ENCODE data around the gene EGFLAM.

Gene EGFLAM

GRCh38 chr5:38344891-38345290, 86.5 kb downstream of the EGFLAM start:
- no peak for DNase-seq (ENCODE audit: low spot score)
- Histone ChIP-seq H2AK5ac (ENCODE audit: low read depth, low read length) (no peak overlapping the region), H3K79me1 (ENCODE audit: low read depth, low read length) (no peaks in the 10 kb centered on the region), H3K4me2 (ENCODE audit: insufficient read depth, low read length, poor library complexity, severe bottlenecking) (no peak overlapping the region), H3K9ac (ENCODE audit: low read depth, low read length, poor library complexity) (no peak overlapping the region), H3K14ac (ENCODE audit: low read length) (no peak overlapping the region), H4K8ac (ENCODE audit: low read depth, low read length) (no peak overlapping the region), H3K27ac (replicated peaks; ENCODE audit: low read length) (no peak overlapping the region), H2AFZ (ENCODE audit: low read length) (no peak overlapping the region), H3K4me1 (ENCODE audit: control insufficient read depth in 2 of 2, insufficient read depth in 1 of 2, low read depth in 1 of 2, low read length in 2 of 2) (no peaks in the 10 kb centered on the region), H3K18ac (ENCODE audit: low read length) (no peak overlapping the region), H2BK12ac (ENCODE audit: low read length) (no peak overlapping the region), H2BK120ac (ENCODE audit: low read depth, low read length) (no peak overlapping the region), H3K4ac (ENCODE audit: low read length) (no peak overlapping the region), H2BK15ac (ENCODE audit: low read length) (no peak overlapping the region), H3K36me3 (replicated peaks in 1 of 2; ENCODE audit: control insufficient read depth in 2 of 2, insufficient read depth in 2 of 2, low read length in 2 of 2) (no peaks in the 10 kb centered on the region), H4K91ac (ENCODE audit: low read depth, low read length, poor library complexity) (no peak overlapping the region), H3K23ac (ENCODE audit: low read depth, low read length, poor library complexity) (no peak overlapping the region), H3K9me3 (replicated peaks in 1 of 2; ENCODE audit: control insufficient read depth in 2 of 2, insufficient read depth in 1 of 2, low read depth in 1 of 2, low read length in 2 of 2) (no peaks in the 10 kb centered on the region), H3K27me3 (ENCODE audit: control insufficient read depth in 3 of 3, insufficient read depth in 3 of 3, low read depth in 1 of 3, low read length in 3 of 3) (no peaks in the 10 kb centered on the region), H2BK5ac (ENCODE audit: low read length) (no peak overlapping the region), H3K4me3 (ENCODE audit: low read length in 2 of 2) (no peak overlapping the region)
- WGBS, 2 donors (ENCODE audit: extremely low coverage in 2 of 2, insufficient read length in 2 of 2, insufficient replicate concordance in 1 of 2): no CpG with 5 or more reads among the region's 4 CpGs

GRCh38 chr5:38346593-38346992, 88.2 kb downstream of the EGFLAM start:
- no peaks in the 10 kb centered on the region for H3K36me3 ChIP-seq (replicated peaks in 1 of 2; ENCODE audit: control insufficient read depth in 2 of 2, insufficient read depth in 2 of 2, low read length in 2 of 2)
- no peak overlapping the region for H4K8ac ChIP-seq (ENCODE audit: low read depth, low read length)
- no peak overlapping the region for H3K9ac ChIP-seq (ENCODE audit: low read depth, low read length, poor library complexity)
- no peak overlapping the region for H3K27ac ChIP-seq (replicated peaks; ENCODE audit: low read length)
- H2BK5ac ChIP-seq (ENCODE audit: low read length): no peak overlapping the region
- no peaks in the 10 kb centered on the region for H3K9me3 ChIP-seq (replicated peaks in 1 of 2; ENCODE audit: control insufficient read depth in 2 of 2, insufficient read depth in 1 of 2, low read depth in 1 of 2, low read length in 2 of 2)
- no peak overlapping the region for H4K91ac ChIP-seq (ENCODE audit: low read depth, low read length, poor library complexity)
- no peaks in the 10 kb centered on the region for H3K79me1 ChIP-seq (ENCODE audit: low read depth, low read length)
- H3K14ac ChIP-seq (ENCODE audit: low read length): no peak overlapping the region
- no peak overlapping the region for H2AK5ac ChIP-seq (ENCODE audit: low read depth, low read length)
- H3K18ac ChIP-seq (ENCODE audit: low read length): no peak overlapping the region
- no peak overlapping the region for H2BK15ac ChIP-seq (ENCODE audit: low read length)
- no CpG with 5 or more reads among the region's 2 CpGs for WGBS, 2 donors (ENCODE audit: extremely low coverage in 2 of 2, insufficient read length in 2 of 2, insufficient replicate concordance in 1 of 2)
- no peak overlapping the region for H2BK12ac ChIP-seq (ENCODE audit: low read length)
- no peaks in the 10 kb centered on the region for H3K27me3 ChIP-seq (ENCODE audit: control insufficient read depth in 3 of 3, insufficient read depth in 3 of 3, low read depth in 1 of 3, low read length in 3 of 3)
- no peaks in the 10 kb centered on the region for H3K4me1 ChIP-seq (ENCODE audit: control insufficient read depth in 2 of 2, insufficient read depth in 1 of 2, low read depth in 1 of 2, low read length in 2 of 2)
- H3K4me3 ChIP-seq (ENCODE audit: low read length in 2 of 2): no peak overlapping the region
- DNase-seq (ENCODE audit: low spot score): no peak
- no peak overlapping the region for H3K23ac ChIP-seq (ENCODE audit: low read depth, low read length, poor library complexity)
- no peak overlapping the region for H2BK120ac ChIP-seq (ENCODE audit: low read depth, low read length)
- H2AFZ ChIP-seq (ENCODE audit: low read length): no peak overlapping the region
- no peak overlapping the region for H3K4me2 ChIP-seq (ENCODE audit: insufficient read depth, low read length, poor library complexity, severe bottlenecking)
- no peak overlapping the region for H3K4ac ChIP-seq (ENCODE audit: low read length)

GRCh38 chr5:38347040-38347763, 88.8 kb downstream of the EGFLAM start:
- WGBS, 2 donors (ENCODE audit: extremely low coverage in 2 of 2, insufficient read length in 2 of 2, insufficient replicate concordance in 1 of 2): no CpG with 5 or more reads among the region's 6 CpGs

GRCh38 chr5:38347896-38348295, 89.5 kb downstream of the EGFLAM start:
- DNase-seq (ENCODE audit: low spot score): no peak
- WGBS, 2 donors (ENCODE audit: extremely low coverage in 2 of 2, insufficient read length in 2 of 2, insufficient replicate concordance in 1 of 2): no CpG with 5 or more reads among the region's 1 CpG
- H4K8ac ChIP-seq (ENCODE audit: low read depth, low read length): no peak overlapping the region

More at GRCh38 chr5:38347040-38347763, 88.8 kb downstream of the EGFLAM start:
- no peak overlapping the region for H3K14ac ChIP-seq (ENCODE audit: low read length)
- DNase-seq (ENCODE audit: low spot score): no peak
- H3K27me3 ChIP-seq (ENCODE audit: control insufficient read depth in 3 of 3, insufficient read depth in 3 of 3, low read depth in 1 of 3, low read length in 3 of 3): no peaks in the 10 kb centered on the region
- H4K8ac ChIP-seq (ENCODE audit: low read depth, low read length): no peak overlapping the region
- no peak overlapping the region for H2BK5ac ChIP-seq (ENCODE audit: low read length)
- no peak overlapping the region for H3K4me3 ChIP-seq (ENCODE audit: low read length in 2 of 2)
- no peaks in the 10 kb centered on the region for H3K36me3 ChIP-seq (replicated peaks in 1 of 2; ENCODE audit: control insufficient read depth in 2 of 2, insufficient read depth in 2 of 2, low read length in 2 of 2)
- no peak overlapping the region for H2AK5ac ChIP-seq (ENCODE audit: low read depth, low read length)
- no peak overlapping the region for H3K4ac ChIP-seq (ENCODE audit: low read length)
- H2BK120ac ChIP-seq (ENCODE audit: low read depth, low read length): no peak overlapping the region
- no peak overlapping the region for H3K23ac ChIP-seq (ENCODE audit: low read depth, low read length, poor library complexity)
- H3K18ac ChIP-seq (ENCODE audit: low read length): no peak overlapping the region
- H3K4me2 ChIP-seq (ENCODE audit: insufficient read depth, low read length, poor library complexity, severe bottlenecking): no peak overlapping the region
- no peak overlapping the region for H3K9ac ChIP-seq (ENCODE audit: low read depth, low read length, poor library complexity)
- no peak overlapping the region for H2AFZ ChIP-seq (ENCODE audit: low read length)
- H3K27ac ChIP-seq (replicated peaks; ENCODE audit: low read length): no peak overlapping the region
- no peaks in the 10 kb centered on the region for H3K79me1 ChIP-seq (ENCODE audit: low read depth, low read length)
- no peaks in the 10 kb centered on the region for H3K9me3 ChIP-seq (replicated peaks in 1 of 2; ENCODE audit: control insufficient read depth in 2 of 2, insufficient read depth in 1 of 2, low read depth in 1 of 2, low read length in 2 of 2)
- no peaks in the 10 kb centered on the region for H3K4me1 ChIP-seq (ENCODE audit: control insufficient read depth in 2 of 2, insufficient read depth in 1 of 2, low read depth in 1 of 2, low read length in 2 of 2)
- H2BK12ac ChIP-seq (ENCODE audit: low read length): no peak overlapping the region
- no peak overlapping the region for H4K91ac ChIP-seq (ENCODE audit: low read depth, low read length, poor library complexity)
- no peak overlapping the region for H2BK15ac ChIP-seq (ENCODE audit: low read length)

More at GRCh38 chr5:38347896-38348295, 89.5 kb downstream of the EGFLAM start:
- Histone ChIP-seq H2BK12ac (ENCODE audit: low read length) (no peak overlapping the region), H3K14ac (ENCODE audit: low read length) (no peak overlapping the region), H3K23ac (ENCODE audit: low read depth, low read length, poor library complexity) (no peak overlapping the region), H4K91ac (ENCODE audit: low read depth, low read length, poor library complexity) (no peak overlapping the region), H3K4me2 (ENCODE audit: insufficient read depth, low read length, poor library complexity, severe bottlenecking) (no peak overlapping the region), H3K4ac (ENCODE audit: low read length) (no peak overlapping the region), H3K36me3 (replicated peaks in 1 of 2; ENCODE audit: control insufficient read depth in 2 of 2, insufficient read depth in 2 of 2, low read length in 2 of 2) (no peaks in the 10 kb centered on the region), H3K4me1 (ENCODE audit: control insufficient read depth in 2 of 2, insufficient read depth in 1 of 2, low read depth in 1 of 2, low read length in 2 of 2) (no peaks in the 10 kb centered on the region), H2BK120ac (ENCODE audit: low read depth, low read length) (no peak overlapping the region), H3K27me3 (ENCODE audit: control insufficient read depth in 3 of 3, insufficient read depth in 3 of 3, low read depth in 1 of 3, low read length in 3 of 3) (no peaks in the 10 kb centered on the region), H3K4me3 (ENCODE audit: low read length in 2 of 2) (peak overlapping the region in 1 of 2 donors; percentile 61), H3K9me3 (replicated peaks in 1 of 2; ENCODE audit: control insufficient read depth in 2 of 2, insufficient read depth in 1 of 2, low read depth in 1 of 2, low read length in 2 of 2) (no peaks in the 10 kb centered on the region), H2BK5ac (ENCODE audit: low read length) (no peak overlapping the region), H3K9ac (ENCODE audit: low read depth, low read length, poor library complexity) (no peak overlapping the region), H3K79me1 (ENCODE audit: low read depth, low read length) (no peaks in the 10 kb centered on the region), H3K27ac (replicated peaks; ENCODE audit: low read length) (no peak overlapping the region), H2BK15ac (ENCODE audit: low read length) (no peak overlapping the region), H2AFZ (ENCODE audit: low read length) (no peak overlapping the region), H2AK5ac (ENCODE audit: low read depth, low read length) (no peak overlapping the region), H3K18ac (ENCODE audit: low read length) (no peak overlapping the region)

Data from neuronal stem cell (in vitro differentiated cells).